ENCODE measurements around the gene EMC7. TPM values are rescaled to one million over a fixed set of nuclear protein-coding genes. Genes with fewer than 3 reads are reported as not detected.

EMC7 gene
- total and polyA plus RNA-seq, 2 experiments from 2014 or later, result 18.3 to 55.1 TPM

- DNase-seq (ENCODE audit: low spot score) (no peak), ATAC-seq (no peak)
- no peak overlapping the region for H3K4me2 ChIP-seq
- H3K27ac ChIP-seq (ENCODE audit: low read depth), result no peak overlapping the region
- no peaks in the 10 kb centered on the region for H3F3A ChIP-seq (replicated peaks; ENCODE audit: low read depth)
- no peaks in the 10 kb centered on the region for H3K79me2 ChIP-seq (replicated peaks; ENCODE audit: insufficient read depth)
- no peak overlapping the region for H3K4me3 ChIP-seq
- H3K36me3 Mint-ChIP-seq (ENCODE audit: low read depth), result peaks cover 4% of the 10 kb centered on the region; the same call in 1 of the 3 replicates
- H3K9me2 ChIP-seq (ENCODE audit: insufficient read depth), result no peaks in the 10 kb centered on the region
- H3K27me3 ChIP-seq (ENCODE audit: insufficient read depth), result no peaks in the 10 kb centered on the region
- H3K27me3 Mint-ChIP-seq (ENCODE audit: insufficient read depth, low read depth, poor library complexity), result peaks cover 4% of the 10 kb centered on the region
- TF ChIP-seq POLR2AphosphoS5 (IDR thresholded peaks at IDR 0.05; ENCODE audit: low read depth), result no peak
- no peak for TF ChIP-seq CTCF (conservative IDR thresholded peaks at IDR 0.05; ENCODE audit: low read depth in 2 of 2)
- no peak for TF ChIP-seq NANOG (IDR thresholded peaks at IDR 0.05; ENCODE audit: borderline replicate concordance)
- TF ChIP-seq CREB1 (CRISPR knock-in tag; IDR thresholded peaks at IDR 0.05; ENCODE audit: low read depth), result no peak
- TF ChIP-seq REST (IDR thresholded peaks at IDR 0.05; ENCODE audit: unreplicated experiment), result no peak
- no peak for TF ChIP-seq ZNF462 (CRISPR knock-in tag; IDR thresholded peaks at IDR 0.05)
- TF ChIP-seq EZH2phosphoT487 (IDR thresholded peaks at IDR 0.05; ENCODE audit: unreplicated experiment), result no peak
- no peak for TF ChIP-seq STAT1 (IDR thresholded peaks at IDR 0.05; ENCODE audit: unreplicated experiment)
- no peak for TF ChIP-seq ETS1 (IDR thresholded peaks at IDR 0.05)
- TF ChIP-seq EZH2 (IDR thresholded peaks at IDR 0.05; ENCODE audit: low read depth, unreplicated experiment), result no peak
- H3K36me3 ChIP-seq (ENCODE audit: insufficient read depth), result 0 out of 2 replicates have a peak, but pooled peaks cover 4% of the 10 kb centered on the region
- no peaks in the 10 kb centered on the region for H3K4me1 Mint-ChIP-seq
- H4K20me1 ChIP-seq (replicated peaks; ENCODE audit: insufficient read depth), result no peaks in the 10 kb centered on the region
- H3K9me3 Mint-ChIP-seq, result no peaks in the 10 kb centered on the region
- H2AFZ ChIP-seq, result no peak overlapping the region
- no peak overlapping the region for H3K4me3 Mint-ChIP-seq
- no peak overlapping the region for H3K27ac Mint-ChIP-seq
- H3K4me1 ChIP-seq (ENCODE audit: insufficient read depth), result no peaks in the 10 kb centered on the region
These were observed 21.8 kb downstream of the EMC7 start for GRCh38 chr15:34079904-34080303.
